ENCODE measurements around the gene PRUNE2.

Gene PRUNE2

GRCh38 chr9:76820431-76820830 lies 85.5 kb downstream of the PRUNE2 start:
- CTCF ChIA-PET = no interaction called here
- TF ChIP-seq NFRKB (IDR thresholded peaks at IDR 0.05) = no peak
- TF ChIP-seq LEF1 (IDR thresholded peaks at IDR 0.05; ENCODE audit: borderline replicate concordance) = no peak
- no peak for TF ChIP-seq ZNF384 (IDR thresholded peaks at IDR 0.05)
- TF ChIP-seq L3MBTL2 (conservative IDR thresholded peaks at IDR 0.05) = no peak
- no peak for TF ChIP-seq TARDBP (IDR thresholded peaks at IDR 0.05)
- TF ChIP-seq SP1 (IDR thresholded peaks at IDR 0.05) = no peak
- no peak for TF ChIP-seq ELF4 (IDR thresholded peaks at IDR 0.05)
- TF ChIP-seq FOXA1 (IDR thresholded peaks at IDR 0.05) = no peak
- TF ChIP-seq SUZ12 (IDR thresholded peaks at IDR 0.05) = no peak
- no peak for TF ChIP-seq CTBP1 (IDR thresholded peaks at IDR 0.05; ENCODE audit: borderline replicate concordance)
- TF ChIP-seq FOXM1 (IDR thresholded peaks at IDR 0.05; ENCODE audit: borderline replicate concordance) = no peak
- no peak for TF ChIP-seq PKNOX1 (IDR thresholded peaks at IDR 0.05)
- TF ChIP-seq BHLHE40 (IDR thresholded peaks at IDR 0.05; ENCODE audit: borderline replicate concordance) = no peak
- no peak for TF ChIP-seq FOXK2 (IDR thresholded peaks at IDR 0.05)
- POLR2A ChIA-PET = no interaction called here

GRCh38 chr9:76818271-76818670 lies 87.6 kb downstream of the PRUNE2 start:
- TF ChIP-seq TARDBP (IDR thresholded peaks at IDR 0.05) (no peak), PKNOX1 (IDR thresholded peaks at IDR 0.05) (no peak), HDGF (IDR thresholded peaks at IDR 0.05; ENCODE audit: borderline replicate concordance) (no peak), FOXM1 (IDR thresholded peaks at IDR 0.05; ENCODE audit: borderline replicate concordance) (no peak), FOXK2 (IDR thresholded peaks at IDR 0.05) (no peak), ELF4 (IDR thresholded peaks at IDR 0.05) (no peak), ARNT (IDR thresholded peaks at IDR 0.05) (no peak), LEF1 (IDR thresholded peaks at IDR 0.05; ENCODE audit: borderline replicate concordance) (no peak), FOXA1 (IDR thresholded peaks at IDR 0.05) (no peak), CTBP1 (IDR thresholded peaks at IDR 0.05; ENCODE audit: borderline replicate concordance) (no peak), ZNF384 (IDR thresholded peaks at IDR 0.05) (no peak), SUZ12 (IDR thresholded peaks at IDR 0.05) (no peak), L3MBTL2 (conservative IDR thresholded peaks at IDR 0.05) (no peak)
- POLR2A ChIA-PET = no interaction called here
- CTCF ChIA-PET = no interaction called here
- peak; percentile 26 for DNase-seq (ENCODE audit: extremely low spot score)

More at GRCh38 chr9:76820431-76820830, 85.5 kb downstream of the PRUNE2 start:
- DNase-seq (ENCODE audit: extremely low spot score) = no peak

- POLR2A ChIA-PET = no interaction called here
- no peak for TF ChIP-seq BHLHE40 (IDR thresholded peaks at IDR 0.05; ENCODE audit: borderline replicate concordance)
- TF ChIP-seq HDGF (IDR thresholded peaks at IDR 0.05; ENCODE audit: borderline replicate concordance) = no peak
- no peak for TF ChIP-seq ARNT (IDR thresholded peaks at IDR 0.05)
- TF ChIP-seq FOXA1 (IDR thresholded peaks at IDR 0.05) = no peak
- TF ChIP-seq PKNOX1 (IDR thresholded peaks at IDR 0.05) = no peak
- no peak for TF ChIP-seq TARDBP (IDR thresholded peaks at IDR 0.05)
- no peak for TF ChIP-seq L3MBTL2 (conservative IDR thresholded peaks at IDR 0.05)
- TF ChIP-seq CTBP1 (IDR thresholded peaks at IDR 0.05; ENCODE audit: borderline replicate concordance) = no peak
- no peak for TF ChIP-seq SUZ12 (IDR thresholded peaks at IDR 0.05)
- TF ChIP-seq ZNF384 (IDR thresholded peaks at IDR 0.05) = no peak
- no peak for TF ChIP-seq FOXM1 (IDR thresholded peaks at IDR 0.05; ENCODE audit: borderline replicate concordance)
- TF ChIP-seq LEF1 (IDR thresholded peaks at IDR 0.05; ENCODE audit: borderline replicate concordance) = no peak
- CTCF ChIA-PET = no interaction called here
- DNase-seq (ENCODE audit: extremely low spot score) = no peak
Measured at GRCh38 chr9:76817489-76817888, 88.4 kb downstream of the PRUNE2 start.

GRCh38 chr9:76812591-76812990 lies 93.3 kb downstream of the PRUNE2 start:
- CTCF ChIA-PET = interaction anchor here (1.8 to 2.6 kb wide), 2 partner anchors 175 to 184 kb away, joined by 5 to 8 read pairs; no protein-coding TSS in a partner anchor
- no peak for DNase-seq (ENCODE audit: extremely low spot score)
- POLR2A ChIA-PET = no interaction called here
- TF ChIP-seq PKNOX1 (IDR thresholded peaks at IDR 0.05) = peak; percentile 4; the same call in 1 of the 2 replicates
- TF ChIP-seq LEF1 (IDR thresholded peaks at IDR 0.05; ENCODE audit: borderline replicate concordance) = no peak
- TF ChIP-seq ARNT (IDR thresholded peaks at IDR 0.05) = no peak

GRCh38 chr9:76810377-76810957 lies 95.4 kb downstream of the PRUNE2 start:
- CTCF ChIA-PET = interaction anchor here (0.7 to 2.3 kb wide), 4 partner anchors 18 to 179 kb away, joined by 3 to 7 read pairs (median 3); no protein-coding TSS in a partner anchor
- peak; percentile 53 for DNase-seq (ENCODE audit: extremely low spot score)
- POLR2A ChIA-PET = no interaction called here
- TF ChIP-seq SP1 (IDR thresholded peaks at IDR 0.05) (no peak), FOXM1 (IDR thresholded peaks at IDR 0.05; ENCODE audit: borderline replicate concordance) (no peak), NFRKB (IDR thresholded peaks at IDR 0.05) (no peak), ARNT (IDR thresholded peaks at IDR 0.05) (no peak), FOXK2 (IDR thresholded peaks at IDR 0.05) (no peak), L3MBTL2 (conservative IDR thresholded peaks at IDR 0.05) (no peak), PKNOX1 (IDR thresholded peaks at IDR 0.05) (no peak), CTBP1 (IDR thresholded peaks at IDR 0.05; ENCODE audit: borderline replicate concordance) (no peak), HDGF (IDR thresholded peaks at IDR 0.05; ENCODE audit: borderline replicate concordance) (no peak), FOXA1 (IDR thresholded peaks at IDR 0.05) (no peak), TARDBP (IDR thresholded peaks at IDR 0.05) (no peak), ZNF384 (IDR thresholded peaks at IDR 0.05) (no peak), LEF1 (IDR thresholded peaks at IDR 0.05; ENCODE audit: borderline replicate concordance) (no peak)

All from HEK293T (cell line).